ENCODE measurements around the gene CD200R1L. TPM values are rescaled to one million over a fixed set of nuclear protein-coding genes. Genes with fewer than 3 reads are reported as not detected.
A peak's percentile ranks its signal among the peaks of the same experiment; 100 is the strongest.

CD200R1L gene
- total RNA-seq, 1 donor from 2014 or later = not detected

DNA sequence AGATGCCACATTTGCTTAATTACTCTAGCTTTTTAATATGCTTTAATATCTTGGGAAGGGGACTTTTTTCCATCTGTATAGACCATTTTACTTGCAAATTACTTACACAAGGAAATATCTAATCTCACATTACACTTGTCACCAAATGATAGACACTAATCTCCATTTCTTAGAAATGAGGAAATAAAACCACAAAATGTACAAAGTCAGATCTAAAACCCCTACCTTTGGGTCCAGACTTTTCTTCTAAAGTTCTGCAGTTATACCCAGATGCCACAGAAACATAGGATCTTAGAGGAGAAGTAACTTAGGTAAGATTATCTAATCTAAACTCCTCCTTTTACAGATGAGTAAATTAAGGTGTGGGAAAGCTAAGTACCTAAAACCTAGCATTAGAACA is 44.3 kb downstream of the CD200R1L start:
- ATAC-seq = no peak
- intact Hi-C loops (cut with DNase I) = no loop called here
- no peak for DNase-seq (ENCODE audit: missing footprints)

DNA sequence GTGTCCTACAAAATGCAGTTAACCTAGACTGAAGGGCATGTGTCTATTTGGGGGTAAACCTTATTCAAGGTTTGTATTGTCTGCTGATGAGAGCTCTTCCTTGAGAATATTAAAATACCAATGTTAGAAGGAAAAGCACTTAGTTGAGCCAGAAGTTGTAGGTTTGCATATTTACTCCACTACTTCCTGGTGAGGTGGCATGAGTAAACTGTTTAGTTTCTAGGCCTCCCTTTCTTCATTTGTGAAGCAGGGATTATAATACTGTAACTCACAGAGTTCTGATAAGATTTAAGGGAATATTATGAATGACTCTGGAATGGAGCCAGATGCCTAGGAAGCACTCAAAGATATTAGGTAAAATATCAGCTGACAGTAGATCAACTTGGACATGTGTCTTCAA is 46.7 kb downstream of the CD200R1L start:
- intact Hi-C loops (cut with DNase I) = no loop called here
- no peak for DNase-seq (ENCODE audit: missing footprints)
- ATAC-seq = no peak

DNA sequence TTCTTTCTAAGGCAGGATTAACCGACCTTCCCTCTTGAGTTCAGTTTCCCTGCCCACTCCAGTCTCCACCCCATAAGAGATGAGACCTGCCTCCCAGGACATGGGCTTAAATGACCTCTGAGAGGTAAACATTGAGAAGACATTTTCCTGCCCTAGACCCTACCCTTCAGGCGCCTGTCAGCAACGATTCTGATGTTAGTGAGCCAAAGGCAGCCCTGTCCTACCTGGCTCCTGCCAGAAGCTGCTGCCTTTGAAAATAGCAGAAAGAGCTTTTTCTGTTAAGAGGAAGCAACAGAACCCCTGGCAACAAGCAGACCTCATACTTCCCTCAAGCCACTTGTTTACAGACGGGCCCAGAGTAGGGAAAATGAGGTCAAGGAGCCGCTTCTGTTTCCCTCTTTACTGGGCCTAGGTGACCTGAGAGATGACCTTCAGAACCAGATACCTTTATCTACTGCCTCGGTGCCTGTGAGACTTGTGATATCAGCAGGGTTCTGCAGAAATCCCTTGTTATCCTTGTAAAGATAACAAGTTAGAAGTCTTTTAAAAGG is 52.0 kb downstream of the CD200R1L start:
- ATAC-seq (no peak), DNase-seq (ENCODE audit: missing footprints) (no peak)
- intact Hi-C loops (cut with DNase I) = no loop called here

DNA sequence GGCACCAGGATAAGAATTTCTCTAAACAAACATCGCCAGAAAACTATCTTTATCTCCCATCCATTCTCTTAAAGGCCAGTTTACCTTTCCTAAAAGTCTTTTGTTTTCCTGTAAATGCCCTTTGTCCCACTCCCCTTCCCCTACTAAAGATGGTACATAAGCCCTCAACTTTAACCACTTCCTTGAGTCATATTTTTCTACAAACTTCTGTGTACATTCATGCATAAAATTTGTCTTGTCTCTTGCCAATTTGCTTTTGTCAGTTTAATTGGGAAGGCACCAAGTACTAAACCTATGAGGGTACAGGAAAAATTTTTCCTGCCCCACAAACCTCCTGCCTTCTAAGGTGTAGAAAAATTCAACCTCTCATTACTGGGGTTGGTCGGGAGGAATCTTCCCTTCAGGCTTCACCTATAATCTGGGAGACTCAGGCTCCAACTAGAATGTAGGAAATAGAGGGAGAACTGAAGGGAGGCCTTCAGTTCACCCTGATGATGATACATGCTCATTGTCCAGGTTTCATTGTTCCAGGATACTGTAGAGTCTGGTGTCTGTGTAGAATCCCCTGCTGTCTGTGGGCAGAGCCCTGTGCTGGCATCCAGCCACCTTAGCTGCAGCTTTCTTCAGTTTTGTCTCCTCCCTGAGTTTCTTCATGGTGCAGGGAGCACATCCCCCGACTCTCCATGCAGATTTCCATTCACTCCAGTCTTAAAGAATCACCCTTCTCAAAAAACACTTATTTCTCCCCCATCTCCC is 53.2 kb downstream of the CD200R1L start:
- DNase-seq (ENCODE audit: missing footprints) (no peak), ATAC-seq (no peak)
- intact Hi-C loops (cut with DNase I) = no loop called here

DNA sequence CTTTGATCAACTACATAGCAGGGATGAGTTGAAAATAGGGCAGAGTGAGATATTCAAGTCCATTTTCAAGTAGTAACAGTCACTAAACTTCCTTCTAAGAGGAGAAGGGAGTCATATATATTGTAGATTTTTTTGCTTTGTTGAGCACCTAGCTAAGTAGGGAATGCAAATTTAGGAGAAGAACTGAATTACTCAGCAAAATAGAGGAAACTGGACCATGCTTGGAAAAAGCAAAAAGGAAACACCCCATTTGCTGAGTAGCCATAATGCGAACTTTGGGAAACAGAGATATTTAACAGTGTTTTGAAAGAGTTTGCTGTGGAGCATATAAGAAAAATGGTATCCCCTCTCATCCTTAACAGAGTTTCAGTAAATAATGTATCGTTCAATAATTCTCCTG is 54.9 kb downstream of the CD200R1L start:
- DNase-seq (ENCODE audit: missing footprints) (no peak), ATAC-seq (no peak)
- intact Hi-C loops (cut with DNase I) = no loop called here

DNA sequence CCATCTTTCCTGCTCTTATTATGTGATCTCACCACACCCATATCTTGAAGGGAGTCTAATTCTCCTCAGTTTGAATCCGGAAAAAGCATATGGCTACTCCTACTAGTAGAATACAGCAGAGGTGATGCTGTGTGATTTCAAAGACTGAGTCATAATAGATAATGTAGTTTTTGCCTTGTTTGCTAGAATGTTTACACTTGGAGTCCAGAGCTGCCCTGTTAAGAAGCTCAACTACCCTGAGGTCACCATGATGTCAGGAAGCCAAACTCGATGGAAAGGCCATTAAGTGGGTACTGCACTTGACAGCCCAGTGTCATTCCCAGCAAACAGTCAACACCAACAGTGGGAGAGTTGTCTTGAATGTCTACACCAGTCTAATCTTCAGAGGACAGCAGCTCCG is 56.9 kb downstream of the CD200R1L start:
- DNase-seq (ENCODE audit: missing footprints) = no peak
- intact Hi-C loops (cut with DNase I) = no loop called here
- no peak for ATAC-seq

DNA sequence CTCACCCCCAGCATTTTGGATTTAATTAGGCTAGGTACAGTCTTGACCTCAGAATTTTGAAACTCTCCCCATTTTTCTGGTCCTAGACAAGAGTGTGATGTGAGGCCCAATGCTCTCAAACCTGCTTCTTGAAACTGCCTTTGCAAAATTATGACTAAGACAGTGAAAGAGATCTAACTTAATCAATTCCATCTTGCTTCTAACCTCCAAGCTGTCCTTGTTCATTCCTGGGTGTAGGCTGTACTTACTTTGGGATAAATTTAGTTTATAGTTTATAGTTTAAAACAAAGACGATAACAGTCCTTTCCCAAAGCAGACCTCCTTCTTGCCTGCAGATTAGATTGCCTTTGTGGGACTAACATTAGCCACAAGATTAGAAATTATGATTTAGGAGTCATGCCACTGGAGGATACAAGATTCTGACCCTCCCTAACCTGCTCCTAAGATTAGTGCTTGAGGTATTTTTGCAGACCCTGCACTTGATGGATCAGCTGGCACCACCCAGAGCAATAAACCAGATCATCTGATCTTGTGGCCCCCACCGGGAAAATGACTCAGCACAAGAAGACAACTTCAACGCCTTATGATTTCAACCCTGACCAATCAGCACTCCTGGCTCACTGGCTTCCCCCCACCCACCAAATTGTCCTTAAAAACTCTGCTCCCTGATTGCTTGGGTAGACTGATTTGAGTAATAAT is 59.6 kb downstream of the CD200R1L start:
- intact Hi-C loops (cut with DNase I) = no loop called here
- no peak for ATAC-seq

DNA sequence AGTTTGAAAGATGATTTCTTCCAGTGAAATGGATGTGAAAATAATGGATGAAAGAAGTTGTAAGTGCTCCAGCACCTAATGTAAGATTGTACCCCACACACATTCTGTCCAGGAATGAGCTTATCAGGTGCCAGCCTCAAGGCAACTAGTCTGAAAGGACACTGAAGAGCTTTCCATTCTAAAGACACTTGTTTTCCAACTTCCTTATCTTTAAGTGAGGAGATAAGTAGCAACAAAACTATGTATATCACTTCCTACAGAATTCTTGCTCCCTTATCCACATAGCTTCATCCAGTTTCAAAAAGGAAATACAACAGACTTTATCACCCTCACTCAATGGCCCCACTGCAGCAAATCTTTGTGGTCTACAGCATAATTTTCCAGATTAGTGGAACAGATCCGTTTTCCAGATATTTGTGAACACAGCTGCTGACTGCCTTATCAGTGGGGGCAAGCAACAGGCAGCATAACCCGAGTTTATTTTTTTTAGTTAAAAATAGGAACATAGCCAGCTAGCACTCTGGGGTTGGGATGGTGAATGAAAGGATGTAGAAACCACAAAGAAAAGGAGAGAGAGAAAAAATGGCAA is 60.6 kb downstream of the CD200R1L start:
- ATAC-seq (no peak), DNase-seq (ENCODE audit: missing footprints) (no peak)
- intact Hi-C loops (cut with DNase I) = no loop called here

More for the DNA sequence above, 59.6 kb downstream of the CD200R1L start:
- DNase-seq (ENCODE audit: missing footprints) = no peak

DNA sequence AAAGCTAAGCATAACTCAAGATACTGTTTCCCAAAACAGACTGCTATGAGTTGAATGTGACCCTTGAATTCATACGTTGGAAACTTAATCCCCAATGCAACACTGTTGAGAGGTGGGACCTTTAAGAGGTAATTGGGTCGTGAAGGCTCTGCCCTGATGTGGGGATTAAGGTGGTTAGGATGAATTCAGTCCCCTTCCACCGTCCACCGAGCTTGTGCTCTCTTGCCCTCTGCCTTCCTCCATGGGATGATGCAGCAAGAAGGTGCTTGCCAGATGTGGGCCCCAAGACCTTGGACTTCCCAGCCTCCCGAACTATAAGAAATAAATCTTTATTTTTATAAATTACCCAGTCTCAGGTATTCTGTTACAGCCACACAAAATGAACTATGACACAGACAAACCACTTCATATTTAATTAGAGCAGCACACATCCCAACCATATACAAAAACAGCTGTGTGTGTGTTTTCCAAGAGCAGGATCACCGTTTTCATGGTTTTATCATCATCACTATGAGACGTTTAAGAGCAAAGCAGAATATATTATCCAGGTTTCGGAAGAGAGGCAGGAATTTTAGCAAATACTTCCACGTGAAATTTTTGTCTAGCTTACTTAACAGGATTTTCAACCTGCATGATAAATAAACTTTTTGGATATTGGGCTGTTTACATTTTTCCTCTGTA is 61.2 kb downstream of the CD200R1L start:
- ATAC-seq = no peak
- no peak for DNase-seq (ENCODE audit: missing footprints)
- intact Hi-C loops (cut with DNase I) = no loop called here

DNA sequence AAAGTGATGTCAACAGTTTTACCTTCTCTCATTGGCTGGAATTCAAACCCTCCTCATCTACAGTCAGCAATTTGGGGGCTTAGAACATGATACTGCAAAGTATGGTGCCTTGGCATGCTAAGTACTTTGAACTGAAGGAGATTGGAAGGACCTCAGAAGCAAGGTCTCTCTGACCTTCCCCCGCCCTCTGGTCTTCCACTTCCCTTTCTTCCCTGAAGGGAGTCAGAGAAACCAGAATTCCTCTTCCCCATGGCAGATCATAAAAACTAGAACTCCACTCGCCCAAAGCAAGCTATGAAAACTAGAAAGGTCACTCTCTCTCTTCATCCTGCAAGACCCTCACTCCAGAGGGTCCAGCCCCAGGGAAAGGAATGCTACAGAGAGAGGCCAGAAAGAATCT is 64.2 kb downstream of the CD200R1L start:
- intact Hi-C loops (cut with DNase I) = no loop called here
- ATAC-seq = no peak
- DNase-seq (ENCODE audit: missing footprints) = no peak

DNA sequence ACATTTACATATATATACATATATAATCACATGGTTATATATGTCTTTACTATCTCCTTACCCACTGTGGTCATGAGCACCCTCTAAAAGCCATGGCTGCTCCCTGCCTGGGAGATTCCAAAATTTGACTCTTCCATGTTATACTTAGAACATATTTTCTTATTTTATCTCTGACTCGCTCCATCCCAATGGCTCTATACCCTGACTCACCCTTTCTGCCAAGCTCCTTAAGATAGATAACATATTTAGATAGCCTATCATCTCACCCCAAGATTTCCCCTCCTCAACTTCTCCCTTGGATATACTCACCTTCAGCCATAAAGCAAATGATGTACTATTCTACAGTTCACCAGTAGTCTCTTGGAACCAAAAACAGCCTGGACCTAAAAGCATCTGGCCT is 65.1 kb downstream of the CD200R1L start:
- intact Hi-C loops (cut with DNase I) = no loop called here
- ATAC-seq = no peak
- no peak for DNase-seq (ENCODE audit: missing footprints)

DNA sequence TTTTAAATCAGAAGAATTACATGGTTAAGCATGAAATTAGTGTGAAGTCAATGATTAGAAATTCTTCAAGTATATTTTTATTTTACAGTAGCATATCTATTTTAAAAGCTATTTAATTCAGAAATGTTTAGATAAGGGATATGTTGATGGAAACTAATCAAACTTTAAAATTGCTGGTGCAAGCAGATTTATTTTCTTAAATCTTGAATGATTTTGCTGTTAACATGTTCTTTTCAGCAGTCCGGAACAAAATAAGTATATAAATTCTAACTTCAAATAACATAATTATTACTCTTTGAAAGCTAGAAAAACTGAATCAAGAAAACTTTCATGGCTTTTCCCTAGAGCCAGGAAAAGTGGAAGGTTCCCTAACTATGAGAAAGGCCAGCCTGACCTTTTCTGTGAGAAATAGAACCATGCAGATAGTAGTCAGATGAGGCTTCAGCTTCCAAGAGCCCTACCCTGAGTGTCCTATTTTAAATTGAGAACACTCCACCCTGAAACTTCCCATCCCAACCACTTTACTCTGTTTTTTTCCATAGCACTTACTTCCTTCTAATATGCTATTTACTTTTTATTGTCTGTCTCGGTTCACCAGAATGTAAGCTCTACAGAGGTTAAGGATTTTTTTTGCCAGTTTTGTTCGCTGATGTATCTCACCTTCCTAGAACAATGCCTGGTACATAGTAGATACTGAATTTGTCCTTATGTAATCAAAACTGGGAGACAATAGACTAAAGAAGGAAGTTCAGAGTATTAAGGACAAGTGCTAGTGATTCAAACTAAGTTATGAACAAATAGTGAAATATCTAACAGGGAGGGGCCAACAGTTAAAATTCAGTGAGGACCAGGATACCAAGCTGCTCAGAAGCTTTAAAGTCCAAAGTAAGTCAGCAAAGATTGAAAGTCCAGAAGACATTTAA is 66.8 kb downstream of the CD200R1L start:
- ATAC-seq (peak; percentile 58), DNase-seq (ENCODE audit: missing footprints) (no peak)
- intact Hi-C loops (cut with DNase I) = loop anchor here (1.0 kb wide), 1 partner anchor 31 kb away; no protein-coding TSS in a partner anchor

DNA sequence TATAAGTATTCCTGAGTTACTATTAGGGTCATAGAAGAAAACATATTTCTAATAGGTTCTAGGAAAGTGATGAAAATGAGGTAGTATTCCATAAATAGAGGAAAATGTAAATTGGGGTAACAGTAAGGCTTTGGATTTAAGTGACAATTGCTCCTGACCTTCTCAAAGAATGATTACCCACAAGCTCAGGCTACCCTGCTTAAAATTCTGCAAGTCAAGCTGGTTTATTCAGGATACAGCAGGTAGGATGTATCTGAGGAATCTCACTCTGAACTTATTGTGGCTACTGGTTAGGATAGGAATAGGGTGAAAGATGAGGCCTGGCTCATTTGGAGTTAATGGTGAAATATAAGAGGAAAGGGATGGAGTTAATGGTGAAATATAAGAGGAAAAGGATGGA is 67.7 kb downstream of the CD200R1L start:
- ATAC-seq = no peak
- no peak for DNase-seq (ENCODE audit: missing footprints)
- intact Hi-C loops (cut with DNase I) = no loop called here

DNA sequence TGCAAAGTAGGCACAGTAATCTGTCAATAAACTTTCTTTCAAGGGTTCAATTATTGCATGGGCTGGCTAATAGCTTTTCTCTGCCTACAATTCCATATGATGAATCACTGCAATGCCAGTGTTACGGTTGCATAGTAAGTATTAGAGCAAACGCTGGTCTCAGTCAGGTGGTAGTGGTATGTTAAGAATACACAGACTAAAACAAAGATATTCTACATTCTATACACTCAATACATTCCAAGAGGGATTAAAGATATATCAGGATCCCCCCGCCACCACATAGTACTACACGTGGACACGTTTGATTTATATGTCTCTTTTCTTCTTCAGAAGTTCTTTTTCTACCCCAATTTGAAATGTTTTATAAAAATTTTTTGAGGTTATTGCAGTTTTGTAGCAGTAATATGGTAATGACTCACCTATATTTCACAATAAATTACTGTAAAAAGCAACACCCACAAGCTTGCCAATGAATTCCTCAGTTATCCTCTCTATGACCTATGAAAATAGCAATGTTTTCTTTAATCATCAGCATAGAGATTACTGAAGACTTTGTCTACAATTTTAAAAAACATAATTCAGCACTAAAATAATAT is 68.2 kb downstream of the CD200R1L start:
- DNase-seq (ENCODE audit: missing footprints) (no peak), ATAC-seq (no peak)
- intact Hi-C loops (cut with DNase I) = no loop called here

DNA sequence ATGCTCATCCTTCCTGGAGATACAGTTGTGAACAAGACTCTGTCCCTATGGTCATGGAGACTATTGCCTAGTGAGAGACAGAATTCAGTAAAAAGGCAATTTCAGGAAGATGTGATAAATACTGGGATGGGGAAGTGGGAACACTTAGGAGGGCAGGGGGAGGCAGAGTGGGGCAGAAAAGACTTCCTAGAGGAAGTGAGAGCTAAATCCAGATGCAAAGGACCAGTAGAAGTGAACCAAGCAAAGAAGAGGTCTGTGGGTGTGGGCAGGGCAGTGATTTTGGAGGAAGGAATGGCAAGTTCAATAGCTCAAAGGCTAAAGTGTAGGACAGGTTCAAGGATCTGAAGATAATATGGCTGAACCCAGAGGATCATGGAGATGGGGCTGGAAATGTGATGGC is 68.9 kb downstream of the CD200R1L start:
- intact Hi-C loops (cut with DNase I) = no loop called here
- ATAC-seq = no peak
- no peak for DNase-seq (ENCODE audit: missing footprints)

DNA sequence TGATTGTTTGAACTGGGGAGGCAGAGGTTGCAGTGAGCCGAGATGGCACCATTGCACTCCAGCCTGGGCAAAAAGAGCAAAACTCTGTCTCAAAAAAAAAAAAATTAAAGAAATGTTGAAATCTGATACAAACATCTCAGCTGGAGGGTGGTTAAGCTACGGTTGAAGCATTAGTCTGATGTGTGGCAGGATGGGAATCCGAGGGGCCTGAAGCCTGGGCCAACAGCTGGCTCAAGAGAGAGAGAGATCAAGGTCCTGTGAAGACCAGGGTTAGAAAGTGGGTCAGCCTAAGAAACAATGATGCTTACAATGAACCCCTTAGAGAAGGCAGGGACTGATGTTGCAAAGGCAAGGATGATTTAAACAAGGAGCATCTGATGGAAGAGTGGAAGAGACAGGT is 69.8 kb downstream of the CD200R1L start:
- intact Hi-C loops (cut with DNase I) = no loop called here
- no peak for DNase-seq (ENCODE audit: missing footprints)
- ATAC-seq = no peak

DNA sequence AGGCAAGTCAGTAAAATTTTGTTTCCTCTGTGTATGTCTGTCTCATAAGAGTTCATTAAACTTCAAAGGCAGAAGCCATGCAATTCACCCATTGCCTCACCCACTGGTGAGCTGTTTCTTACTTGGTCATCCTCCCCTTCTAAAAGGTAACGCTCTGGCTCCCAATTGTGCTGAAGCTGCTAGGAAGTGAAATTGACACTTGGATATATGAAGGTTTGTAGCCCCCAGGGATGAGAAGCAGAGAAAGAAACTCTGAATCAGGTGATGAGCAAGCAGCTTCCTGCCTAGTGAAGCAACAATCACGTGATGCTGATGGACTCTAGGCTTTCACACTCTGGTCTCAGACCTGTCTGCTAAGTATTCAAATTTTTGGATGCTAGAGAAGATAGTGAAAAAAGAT is 70.7 kb downstream of the CD200R1L start:
- intact Hi-C loops (cut with DNase I) = no loop called here
- DNase-seq (ENCODE audit: missing footprints) = no peak
- no peak for ATAC-seq

Measured in Right ventricle myocardium inferior (tissue), 1 donor.